K562 (cell line): Measurements from ENCODE around the gene CTDSPL2. TPM values are rescaled to one million over a fixed set of nuclear protein-coding genes. Genes with fewer than 3 reads are reported as not detected.

Experiments used
- ATAC-seq: fragments of 200-7000 bp; cut with Tn5 transposase; 3 replicates; pipeline ENCODE4 v1.9.1; 2020; ENCODE audit warnings: moderate library complexity
- BruUV-seq: library from RNA; stranded (reverse); fragments of 400-500 nt; replicated peaks from 2 replicates; lab custom pipeline; 2021; lab: Mats Ljungman, UMichigan
- CTCF ChIA-PET: fragments of 300-600 bp; formaldehyde crosslinking; extraction: SDS; loops from one replicate; lab custom pipeline; 2021; ENCODE audit warnings: low intra/inter-chr PET ratio; lab: Yijun Ruan, JAX
- POLR2A ChIA-PET: fragments of 300-600, 350-650 bp; sonication (Branson Sonifier 250); formaldehyde crosslinking; extraction: SDS; loops from one replicate; lab custom pipeline; 2021; ENCODE audit warnings: antibody characterized with exemption, inconsistent platforms; lab: Yijun Ruan, JAX
- DNase-seq, 4 experiments: peaks; one replicate each; pipeline versions ENCODE4 v3.0.0 to v3.0.0-alpha.2; 2011 to 2018; ENCODE audit warnings: low spot score in 3 of 4, mixed read lengths in 3 of 4; ENCODE audit errors: extremely low read depth in 1 of 4
- FAIRE-seq: peaks from 2 replicates; lab custom pipeline; 2011; peaks lifted over from hg19 to GRCh38; lab: Jason Lieb, UNC
- H2AFZ ChIP-seq: 2 replicates; pipeline ENCODE4 v1.6.0; 2011; ENCODE audit warnings: low read depth, low read length, control low read depth, inconsistent platforms
- H3K27ac ChIP-seq: fragments of 200-600 bp; 3 replicates; pipeline ENCODE4 v1.8.0; 2011; ENCODE audit warnings: low read depth, mild to moderate bottlenecking, control low read depth, inconsistent platforms, low read length, moderate library complexity, mixed read lengths; ENCODE audit errors: extremely low read depth
- H3K27me3 ChIP-seq, 2 experiments: fragments of 300-600 bp in 1 of 2; 2 replicates in 1 of 2; 3 replicates in 1 of 2; pipeline versions ENCODE4 v1.6.0 to v1.8.0; 2011; ENCODE audit warnings: inconsistent platforms in 2 of 2, low read length in 2 of 2, mild to moderate bottlenecking in 1 of 2, mixed read lengths in 1 of 2, moderate library complexity in 1 of 2; ENCODE audit not compliant: control insufficient read depth in 2 of 2, insufficient read depth in 2 of 2
- H3K36me3 ChIP-seq: fragments of 300-600 bp; 3 replicates; pipeline ENCODE4 v1.8.0; 2011; ENCODE audit warnings: mild to moderate bottlenecking, low read length, inconsistent platforms; ENCODE audit not compliant: control insufficient read depth, insufficient read depth
- H3K4me1 ChIP-seq, 2 experiments: fragments of 200-600 bp in 1 of 2; replicated peaks in 1 of 2; 2 replicates in 1 of 2; 3 replicates in 1 of 2; pipeline versions ENCODE4 v1.5.1 to v1.8.0; 2011; ENCODE audit warnings: inconsistent platforms in 2 of 2, low read length in 2 of 2, mild to moderate bottlenecking in 1 of 2, mixed read lengths in 1 of 2, moderate library complexity in 1 of 2; ENCODE audit not compliant: control insufficient read depth in 2 of 2, insufficient read depth in 2 of 2
- H3K4me2 ChIP-seq: 2 replicates; pipeline ENCODE4 v1.6.1; 2011; ENCODE audit warnings: low read length, control low read depth, inconsistent platforms, mixed read lengths; ENCODE audit not compliant: insufficient read depth
- H3K4me3 ChIP-seq: fragments of 200-600 bp; sonication (generic), shearing (Covaris generic); 2 replicates; pipeline ENCODE4 v1.5.1; 2016; ENCODE audit warnings: control low read depth, inconsistent platforms
- H3K79me2 ChIP-seq: fragments of 200-600 bp; 3 replicates; pipeline ENCODE4 v1.8.0; 2011; ENCODE audit warnings: low read length, inconsistent platforms; ENCODE audit not compliant: control insufficient read depth, insufficient read depth
- H3K9ac ChIP-seq, 2 experiments: 2 replicates each; pipeline versions ENCODE4 v1.6.0 to v1.6.1; 2011; ENCODE audit warnings: low read depth in 2 of 2, low read length in 2 of 2, control low read depth in 1 of 2, inconsistent platforms in 1 of 2, mild to moderate bottlenecking in 1 of 2, mixed read lengths in 1 of 2; ENCODE audit not compliant: insufficient read depth in 1 of 2
- H3K9me1 ChIP-seq: one replicate; pipeline ENCODE4 v1.6.0; 2011; ENCODE audit warnings: inconsistent platforms, mild to moderate bottlenecking, low read length, moderate library complexity; ENCODE audit not compliant: control insufficient read depth, insufficient read depth
- H3K9me3 ChIP-seq: replicated peaks from 2 replicates; pipeline ENCODE4 v1.5.1; 2011; ENCODE audit warnings: low read depth, low read length, inconsistent platforms; ENCODE audit not compliant: control insufficient read depth, insufficient read depth
- H4K20me1 ChIP-seq: replicated peaks from 2 replicates; pipeline ENCODE4 v1.6.1; 2011; ENCODE audit warnings: low read length, inconsistent platforms, mixed read lengths; ENCODE audit not compliant: control insufficient read depth, insufficient read depth
- ATF3 ChIP-seq, 2 experiments: fragments of 450-650 bp in 1 of 2; sonication (generic) in 1 of 2; formaldehyde crosslinking in 1 of 2; IDR thresholded peaks in 1 of 2; conservative IDR thresholded peaks in 1 of 2; 2 replicates each; pipeline versions ENCODE4 v1.6.1 to v1.8.1; 2016 to 2023; ENCODE audit warnings: mild to moderate bottlenecking in 2 of 2, moderate library complexity in 2 of 2, inconsistent platforms in 1 of 2, missing genetic modification reagents in 1 of 2
- C11orf30 ChIP-seq: fragments of 450-650 bp; IDR thresholded peaks from 2 replicates; pipeline ENCODE4 v1.6.1; 2016; ENCODE audit warnings: low read depth, mild to moderate bottlenecking
- DACH1 ChIP-seq: fragments of 450-650 bp; IDR thresholded peaks from 2 replicates; pipeline ENCODE4 v1.6.1; 2018; ENCODE audit not compliant: partially characterized antibody
- MAFG ChIP-seq: fragments of 450-650 bp; conservative IDR thresholded peaks from 2 replicates; pipeline ENCODE4 v1.6.1; 2016; ENCODE audit warnings: missing genetic modification characterization, missing compliant biosample characterization
- NFE2L1 ChIP-seq: fragments of 450-650 bp; IDR thresholded peaks from 2 replicates; pipeline ENCODE4 v1.6.1; 2016; ENCODE audit warnings: missing genetic modification characterization, low read depth, mild to moderate bottlenecking, missing compliant biosample characterization, moderate library complexity, borderline replicate concordance
- PTTG1 ChIP-seq: fragments of 450-650 bp; IDR thresholded peaks from 2 replicates; pipeline ENCODE4 v1.6.1; 2016; ENCODE audit warnings: low read depth, mild to moderate bottlenecking, missing genetic modification characterization, missing compliant biosample characterization
- TEAD4 ChIP-seq, 2 experiments: sonication (generic) in 1 of 2; formaldehyde crosslinking in 1 of 2; IDR thresholded peaks; 2 replicates each; pipeline versions ENCODE4 v1.6.1 to v1.8.0; 2012 to 2022; ENCODE audit warnings: borderline replicate concordance in 1 of 2, inconsistent platforms in 1 of 2, low read length in 1 of 2, mild to moderate bottlenecking in 1 of 2, missing genetic modification reagents in 1 of 2
- ZNF316 ChIP-seq: fragments of 450-650 bp; IDR thresholded peaks from 2 replicates; pipeline ENCODE4 v1.6.1; 2016
- ZNF318 ChIP-seq, 2 experiments: fragments of 450-650 bp; IDR thresholded peaks; 2 replicates each; pipeline ENCODE4 v1.6.1; 2016; ENCODE audit warnings: mild to moderate bottlenecking in 2 of 2, borderline replicate concordance in 1 of 2, low read depth in 1 of 2, moderate library complexity in 1 of 2
- WGBS: fragments of 100-300 bp; shearing (Covaris generic); methylation state at CpG from one replicate; pipeline ENCODE4 v1.1.6; 2016; ENCODE audit warnings: low coverage, mixed read lengths; ENCODE audit not compliant: insufficient coverage; ENCODE audit errors: missing lambda C conversion rate; 5-methylcytosine and 5-hydroxymethylcytosine counted together
- in situ Hi-C: fragments of 300-500 bp; cut with MboI; formaldehyde crosslinking; loops from 4 replicates; pipeline ENCODE4 v1.15.0; 2018; ENCODE audit warnings: inconsistent platforms, mixed read lengths
- intact Hi-C: fragments of 100-400 bp; cut with micrococcal nuclease; formaldehyde crosslinking; loops from 2 replicates; pipeline ENCODE4 v1.14.2; 2022
- polyA plus RNA-seq, 8 experiments: library from polyadenylated mRNA; depleted of rRNA in 4 of 8; stranded (reverse) in 5 of 8; unstranded in 3 of 8; fragments of >200 nt; fragmentation: Nextera tagmentation in 2 of 8; fragmentation: Illumina TruSeq in 1 of 8; extraction: Ambion mirVana in 2 of 8; extraction: Trizol in 1 of 8; gene quantifications; 2 replicates each; pipeline versions ENCODE4 v1.2.1 to v1.2.3, GENCODE V29; 2011 to 2014; ENCODE audit warnings: inconsistent platforms in 1 of 8, missing spikeins in 1 of 8
- total RNA-seq, 7 experiments: library from RNA; depleted of rRNA in 6 of 7; stranded (reverse); fragments of >200 nt in 6 of 7; fragmentation: Illumina TruSeq in 2 of 7; extraction: Trizol in 2 of 7; gene quantifications; 2 replicates each; pipeline versions ENCODE4 v1.2.1 to v1.2.3, GENCODE V29; 2011 to 2021; ENCODE audit warnings: low replicate concordance in 1 of 7

The CTDSPL2 gene
- total and polyA plus RNA-seq, 9 of the 15 experiments (the other 6 are each of a cell fraction or from before 2014, with no cell fraction given) = 16.8 to 79.0 (median 53.1) TPM

DNA sequence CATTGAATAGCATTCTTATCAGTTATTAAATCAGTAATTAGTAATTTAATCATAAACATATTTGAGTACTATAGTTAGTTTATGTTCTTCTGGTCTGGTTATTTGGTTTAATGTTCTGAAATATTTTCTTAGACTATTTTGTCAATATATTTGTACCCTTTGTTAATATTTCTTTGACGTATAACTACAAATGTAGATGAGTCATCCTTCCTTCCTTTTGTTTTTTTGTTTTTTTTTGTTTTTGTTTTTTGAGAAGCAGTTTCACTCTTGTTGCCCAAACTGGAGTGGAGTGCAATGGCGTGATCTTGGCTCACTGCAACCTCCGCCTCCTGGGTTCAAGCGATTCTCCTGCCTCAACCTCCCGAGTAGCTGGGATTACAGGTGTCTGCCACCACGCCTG is 92.1 kb downstream of the CTDSPL2 start:
- no peak overlapping the region for H3K4me2 ChIP-seq
- whole genome bisulfite sequencing = 90% methylated on average over 3 of the region's 6 CpGs
- intact Hi-C loops = no loop called here
- ChIA-PET CTCF (no interaction called here), POLR2A (interaction anchor here (0.8 kb wide), 1 partner anchor 8 kb away, joined by 4 read pairs; no protein-coding TSS in a partner anchor)
- no peaks in the 10 kb centered on the region for H3K4me1 ChIP-seq
- no peaks in the 10 kb centered on the region for H3K9me1 ChIP-seq
- DNase-seq (no peak), FAIRE-seq (no peak), ATAC-seq (no peak)
- no peaks in the 10 kb centered on the region for H3K9me3 ChIP-seq
- peaks cover 68% of the 10 kb centered on the region; the same call in 2 of the 3 replicates for H3K36me3 ChIP-seq
- no peaks in the 10 kb centered on the region for H3K79me2 ChIP-seq
- H4K20me1 ChIP-seq = no peaks in the 10 kb centered on the region
- no peak overlapping the region for H2AFZ ChIP-seq
- in situ Hi-C loops = no loop called here
- H3K4me3 ChIP-seq = no peak overlapping the region
- H3K27me3 ChIP-seq = no peaks in the 10 kb centered on the region
- H3K9ac ChIP-seq = no peak overlapping the region
- TF ChIP-seq MAFG (peak; percentile 70), NFE2L1 (tag) (peak; percentile 58; the same call in 1 of the 2 replicates), TEAD4 (IDR thresholded peaks at IDR 0.05; ENCODE audit: low read length) (no peak), TEAD4 (CRISPR knock-in tag; IDR thresholded peaks at IDR 0.05; ENCODE audit: borderline replicate concordance) (no peak), C11orf30 (peak; percentile 40; the same call in 1 of the 2 replicates), ATF3 (IDR thresholded peaks at IDR 0.05) (peak; percentile 42), ATF3 (CRISPR knock-in tag; conservative IDR thresholded peaks at IDR 0.05) (no peak), ZNF318 (IDR thresholded peaks at IDR 0.05; ENCODE audit: borderline replicate concordance in 1 of 2, low read depth in 1 of 2) (no peak), PTTG1 (tag) (no peak), ZNF316 (peak; percentile 82), DACH1 (peak; percentile 70)
- TF ChIP-seq, all 486 proteins: peak for 6
- no peak overlapping the region for H3K27ac ChIP-seq
- BruUV-seq = no TSS peak
